ENCODE measurements around the gene GALNT9. TPM values are rescaled to one million over a fixed set of nuclear protein-coding genes. Genes with fewer than 3 reads are reported as not detected.
"Not testable (repeated sequence)": the region's sequence is repeated elsewhere in the genome, so short reads cannot be mapped to it uniquely, and the experiment has no call there.

GALNT9 gene
- total and polyA plus RNA-seq, 5 experiments from 2014 or later, result not detected

DNA sequence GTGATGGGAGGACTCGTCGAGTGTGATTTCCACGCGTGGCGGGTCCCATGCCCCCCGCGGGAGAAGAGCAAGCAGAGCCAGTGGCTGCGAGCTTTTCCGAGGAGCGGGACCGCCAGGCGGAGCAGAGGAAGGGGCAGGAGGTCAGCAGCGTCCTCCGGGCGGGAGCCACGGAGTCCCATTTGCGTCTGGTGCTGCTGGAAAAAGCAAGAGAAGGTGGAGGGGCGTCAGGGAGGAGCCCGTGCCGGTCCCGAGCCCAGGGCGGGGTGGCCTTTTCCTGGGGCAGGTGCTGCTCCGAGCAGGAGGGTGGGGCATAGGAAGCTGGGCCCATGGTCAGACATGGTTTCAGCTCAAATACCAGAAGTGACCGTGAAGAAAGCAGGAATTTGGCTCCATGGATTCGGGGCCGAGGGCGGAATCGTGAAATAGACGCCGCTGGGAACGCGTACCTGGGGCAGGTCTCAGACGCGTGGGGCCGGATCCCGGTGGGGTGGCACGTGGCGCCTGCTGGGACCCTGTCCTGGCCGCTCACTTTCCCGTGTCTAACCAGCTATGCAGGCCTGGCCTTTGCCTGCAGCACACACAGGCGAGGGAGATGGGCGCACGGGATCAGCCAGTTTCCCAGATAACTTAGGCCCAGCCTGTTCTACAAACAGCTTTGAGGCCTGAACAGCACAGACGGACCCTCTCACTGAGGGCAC lies 60.0 kb downstream of the GALNT9 start:
- no peak overlapping the region for H3K27ac Mint-ChIP-seq
- POLR2A ChIA-PET, result no interaction called here
- DNase-seq (no peak), ATAC-seq (no peak)
- no peak overlapping the region for H3K4me3 Mint-ChIP-seq
- H3K27me3 Mint-ChIP-seq, result peaks cover 2 to 12% (median 5%) of the 10 kb centered on the region in 5 donors
- no peaks in the 10 kb centered on the region for H3K9me3 Mint-ChIP-seq
- peaks cover 0 to 2% (median 0%) of the 10 kb centered on the region in 4 donors for H3K4me1 Mint-ChIP-seq
- H3K36me3 Mint-ChIP-seq, result no peaks in the 10 kb centered on the region

DNA sequence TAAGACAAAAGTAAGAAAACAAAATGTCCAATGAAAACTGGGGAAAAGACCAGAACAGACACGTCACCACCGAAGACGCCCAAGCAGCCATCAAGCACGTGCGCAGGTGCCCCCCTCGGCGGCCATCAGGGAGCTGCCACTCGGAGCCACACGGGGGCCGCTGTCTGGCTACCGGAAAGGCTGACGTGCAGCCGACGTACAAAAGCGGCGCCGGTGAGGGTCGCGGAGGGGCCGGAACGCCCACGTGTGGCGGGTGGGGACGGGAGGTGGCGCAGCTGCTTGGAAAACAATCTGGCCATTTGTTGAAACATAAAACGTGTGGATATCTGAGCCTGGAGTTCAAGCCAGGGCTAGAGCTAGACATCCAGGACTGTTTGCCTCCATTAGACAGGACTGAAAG lies 60.7 kb downstream of the GALNT9 start:
- Mint-ChIP-seq H3K27ac (no peak overlapping the region), H3K4me3 (no peak overlapping the region), H3K36me3 (no peaks in the 10 kb centered on the region), H3K27me3 (peaks cover 2 to 11% (median 5%) of the 10 kb centered on the region in 5 donors), H3K4me1 (peaks cover 0 to 2% (median 0%) of the 10 kb centered on the region in 4 donors), H3K9me3 (no peaks in the 10 kb centered on the region)
- ATAC-seq (no peak), DNase-seq (no peak)
- POLR2A ChIA-PET, result no interaction called here

DNA sequence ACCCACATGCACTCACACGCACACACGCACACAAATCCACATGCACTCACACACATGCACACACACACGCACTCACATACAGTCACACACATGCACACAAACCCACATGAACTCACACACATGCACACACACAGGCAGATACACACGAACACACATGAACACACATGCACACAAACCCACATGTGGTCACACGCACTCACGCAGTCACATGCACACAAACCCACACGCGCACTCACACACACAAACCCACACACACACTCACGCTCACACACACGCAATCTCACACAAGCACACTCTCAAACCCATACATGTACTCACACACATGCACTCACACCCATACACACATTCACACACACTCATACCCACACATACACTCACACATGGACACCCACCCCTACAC lies 61.5 kb downstream of the GALNT9 start:
- H3K36me3 Mint-ChIP-seq, result no peaks in the 10 kb centered on the region
- H3K4me3 Mint-ChIP-seq, result no peak overlapping the region
- H3K4me1 Mint-ChIP-seq, result peaks cover 0 to 2% (median 0%) of the 10 kb centered on the region in 4 donors
- H3K27me3 Mint-ChIP-seq, result peaks cover 2 to 10% (median 4%) of the 10 kb centered on the region in 5 donors
- POLR2A ChIA-PET, result no interaction called here
- no peaks in the 10 kb centered on the region for H3K9me3 Mint-ChIP-seq
- no peak overlapping the region for H3K27ac Mint-ChIP-seq
- no peak for ATAC-seq
- DNase-seq, result no peak

DNA sequence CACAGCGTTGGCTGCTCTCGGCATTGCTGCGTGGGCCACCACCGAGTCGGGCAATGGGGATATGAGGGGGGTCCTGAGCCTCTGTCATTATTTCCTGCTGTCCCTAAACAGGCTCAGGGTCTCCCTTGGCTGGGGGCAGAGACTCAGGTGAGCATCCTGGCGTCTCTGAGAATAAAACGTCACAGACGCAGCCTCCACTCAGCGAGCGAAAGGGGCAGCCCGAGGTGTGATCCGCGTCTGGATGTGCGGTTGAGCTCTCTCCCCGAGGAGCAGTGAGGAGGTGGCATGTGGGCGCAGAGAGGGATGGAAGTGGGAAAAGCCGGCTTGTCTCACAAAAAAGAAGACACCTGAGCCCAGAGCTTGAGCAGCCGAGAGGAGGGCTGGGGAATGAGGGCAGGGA lies 62.6 kb downstream of the GALNT9 start:
- Mint-ChIP-seq H3K36me3 (no peaks in the 10 kb centered on the region), H3K4me3 (no peak overlapping the region), H3K9me3 (no peaks in the 10 kb centered on the region), H3K4me1 (peaks cover 0 to 2% (median under 1%) of the 10 kb centered on the region in 4 donors), H3K27ac (no peak overlapping the region), H3K27me3 (peaks cover 0 to 10% (median 8%) of the 10 kb centered on the region in 5 donors)
- POLR2A ChIA-PET, result no interaction called here
- ATAC-seq (no peak), DNase-seq (no peak)

DNA sequence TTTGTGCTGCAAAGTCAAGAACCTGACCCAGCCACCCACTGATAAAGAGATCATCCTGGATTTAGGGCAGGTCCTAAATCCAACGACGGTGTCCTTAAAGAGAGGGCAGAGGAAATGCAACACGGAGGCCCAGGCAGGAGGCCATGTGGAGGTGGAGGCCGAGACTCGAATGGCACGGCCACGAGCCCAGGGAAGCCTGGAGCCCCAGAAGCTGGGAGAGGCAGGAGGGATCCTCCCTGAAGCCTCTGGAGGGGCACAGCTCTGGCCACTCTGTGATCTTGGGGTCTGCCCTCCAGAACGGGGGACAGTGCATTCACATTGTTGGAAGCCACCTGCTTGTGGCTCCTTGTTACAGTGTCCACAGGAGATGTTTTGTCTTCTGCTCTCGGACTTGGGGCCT lies 63.0 kb downstream of the GALNT9 start:
- Mint-ChIP-seq H3K36me3 (no peaks in the 10 kb centered on the region), H3K27ac (peak overlapping the region in 1 of 10 donors; percentile 46), H3K27me3 (peaks cover 0 to 10% (median 8%) of the 10 kb centered on the region in 5 donors), H3K4me3 (no peak overlapping the region), H3K9me3 (no peaks in the 10 kb centered on the region), H3K4me1 (peaks cover 0 to 2% (median under 1%) of the 10 kb centered on the region in 4 donors)
- no peak for DNase-seq
- POLR2A ChIA-PET, result no interaction called here
- ATAC-seq, result no peak

DNA sequence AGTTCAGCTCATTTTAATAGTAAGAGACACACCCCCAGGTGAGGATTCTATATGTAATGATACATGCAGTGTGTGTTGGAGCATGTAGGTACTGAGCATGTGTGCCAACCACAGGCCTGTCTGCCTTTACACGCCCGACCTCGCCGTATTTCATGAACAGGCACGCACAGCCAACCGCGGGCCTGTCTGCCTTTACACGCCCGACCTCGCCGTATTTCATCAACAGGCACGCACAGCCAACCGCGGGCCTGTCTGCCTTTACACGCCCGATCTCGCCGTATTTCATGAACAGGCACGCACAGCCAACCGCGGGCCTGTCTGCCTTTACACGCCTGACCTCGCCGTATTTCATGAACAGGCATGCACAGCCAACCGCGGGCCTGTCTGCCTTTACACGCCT lies 63.6 kb downstream of the GALNT9 start:
- Mint-ChIP-seq H3K27me3 (peaks cover 0 to 10% (median 9%) of the 10 kb centered on the region in 5 donors), H3K27ac (peak overlapping the region in 1 of 10 donors; percentile 46)
- ATAC-seq, POLR2A ChIA-PET, DNase-seq, H3K4me1 Mint-ChIP-seq, H3K9me3 Mint-ChIP-seq, H3K36me3 Mint-ChIP-seq, H3K4me3 Mint-ChIP-seq: not testable (repeated sequence)

DNA sequence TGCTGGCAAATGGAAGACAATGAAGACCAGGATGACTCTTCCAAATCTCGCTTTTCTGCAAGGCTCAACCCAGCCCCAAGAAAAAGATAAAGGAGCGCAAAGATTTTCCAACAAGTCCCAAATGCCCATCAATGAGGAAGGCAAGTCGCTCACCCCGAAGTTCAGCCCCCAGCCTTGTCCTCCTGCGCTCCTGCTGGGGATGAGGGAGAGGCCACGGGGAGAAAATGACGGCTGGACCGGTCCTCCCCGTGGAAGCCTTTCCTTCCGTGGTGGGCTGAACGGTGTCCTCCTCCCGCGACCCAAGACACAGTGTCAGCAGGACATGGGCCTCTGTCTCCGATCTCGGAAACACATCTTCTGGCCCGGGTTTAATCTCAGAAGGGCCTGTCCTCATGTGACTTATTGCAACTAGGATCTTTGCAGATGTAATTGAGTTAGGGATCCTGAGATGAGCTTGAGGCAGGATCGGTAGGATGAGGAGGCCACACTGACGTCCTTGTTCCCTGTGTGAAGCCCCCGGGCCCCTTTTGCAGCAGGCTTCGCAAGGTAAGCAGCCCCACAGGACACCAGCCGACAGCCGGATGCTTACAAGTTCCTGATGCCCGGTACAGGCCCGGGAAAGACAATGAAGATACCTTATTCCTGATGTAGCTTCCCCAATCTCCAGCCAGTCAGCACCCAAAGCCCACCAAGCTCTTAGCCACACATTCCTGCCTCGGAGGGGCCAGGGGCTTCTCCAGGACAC lies 64.2 kb downstream of the GALNT9 start:
- POLR2A ChIA-PET, result no interaction called here
- Mint-ChIP-seq H3K27me3 (peaks cover 0 to 10% (median 4%) of the 10 kb centered on the region in 5 donors), H3K27ac (no peak overlapping the region), H3K4me3 (no peak overlapping the region), H3K36me3 (no peaks in the 10 kb centered on the region), H3K9me3 (no peaks in the 10 kb centered on the region), H3K4me1 (peaks cover 0 to 4% (median under 1%) of the 10 kb centered on the region in 4 donors)
- DNase-seq, result no peak
- ATAC-seq, result no peak

DNA sequence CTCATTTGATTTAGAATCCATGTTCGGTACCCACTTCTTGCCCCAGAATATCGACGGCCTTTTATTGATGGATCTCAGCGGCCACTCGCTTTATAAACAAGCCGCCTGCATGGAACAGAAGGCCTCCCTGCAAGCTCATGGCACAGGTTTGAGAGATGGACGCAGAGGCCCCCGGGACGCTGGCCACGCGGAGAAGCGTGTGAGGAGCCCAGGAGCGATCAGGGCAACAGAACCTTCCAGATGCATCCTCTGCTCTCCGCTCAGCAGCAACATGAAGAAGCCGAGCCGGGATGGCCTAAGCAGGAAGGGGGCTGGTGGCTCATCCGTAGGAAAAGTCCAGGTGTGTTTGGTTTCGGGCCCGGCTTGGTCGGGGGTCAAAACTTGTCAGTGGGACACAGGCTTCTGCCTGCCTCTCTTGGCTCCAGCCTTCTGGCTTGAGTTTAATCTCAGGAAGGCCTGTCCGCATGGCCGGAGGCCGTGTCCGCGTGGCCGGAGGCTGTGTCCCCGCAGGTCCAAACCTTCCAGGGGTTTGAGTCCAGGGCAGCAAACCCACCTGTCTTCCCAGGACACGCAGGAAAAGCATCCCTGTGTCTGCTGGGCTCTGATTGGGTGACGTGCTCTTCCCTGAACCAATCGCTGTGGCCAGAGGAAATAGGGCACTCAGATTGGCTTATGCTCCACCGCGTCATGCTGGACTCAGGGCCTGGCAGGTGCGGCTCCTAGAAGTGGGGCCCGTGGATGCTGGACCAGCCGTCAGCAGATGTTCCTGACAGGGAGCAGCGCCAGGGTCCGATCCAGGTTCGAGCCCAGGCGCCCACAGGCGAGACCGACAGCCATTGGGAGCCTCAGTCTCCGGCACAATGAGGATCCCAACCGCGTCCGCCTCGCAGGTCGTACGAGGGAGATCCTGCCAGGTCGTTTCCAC lies 65.0 kb downstream of the GALNT9 start:
- Mint-ChIP-seq H3K9me3 (no peaks in the 10 kb centered on the region), H3K27ac (no peak overlapping the region), H3K4me1 (peaks cover 0 to 4% (median under 1%) of the 10 kb centered on the region in 4 donors), H3K36me3 (no peaks in the 10 kb centered on the region), H3K27me3 (peaks cover 0 to 10% (median 4%) of the 10 kb centered on the region in 5 donors), H3K4me3 (no peak overlapping the region)
- no peak for ATAC-seq
- no peak for DNase-seq
- POLR2A ChIA-PET, result no interaction called here

DNA sequence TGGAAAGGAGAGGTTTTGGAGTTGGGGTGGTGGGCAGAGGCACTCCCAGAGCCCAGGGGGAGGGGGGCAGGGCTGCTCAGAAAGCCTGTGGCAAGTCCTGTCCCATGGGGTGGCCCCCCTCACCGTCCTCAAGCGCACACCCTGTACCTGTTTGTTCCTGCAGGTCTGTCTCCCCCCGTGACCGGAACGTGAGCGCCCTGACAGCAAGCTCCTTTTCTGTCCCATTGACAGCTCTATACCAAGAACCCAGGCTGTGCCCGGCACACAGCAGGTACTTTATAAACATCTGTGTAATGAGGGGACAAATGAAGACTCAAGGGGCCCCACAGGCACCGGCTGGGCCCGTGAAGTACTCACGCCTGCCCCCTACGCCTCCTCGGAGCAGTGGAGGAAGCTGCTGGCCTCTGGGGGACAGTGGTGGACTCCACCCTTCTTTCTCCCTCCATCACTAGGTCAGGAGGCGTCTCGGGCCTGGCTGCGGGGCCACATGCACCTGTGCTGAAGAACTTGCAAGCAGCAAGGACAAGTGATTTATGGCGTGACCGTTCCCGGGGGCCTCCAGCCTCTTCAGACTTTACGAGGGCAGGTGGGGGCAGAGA lies 65.8 kb downstream of the GALNT9 start:
- Mint-ChIP-seq H3K27ac (peak overlapping the region in 1 of 10 donors; percentile 5), H3K36me3 (no peaks in the 10 kb centered on the region), H3K9me3 (no peaks in the 10 kb centered on the region), H3K4me1 (peaks cover 0 to 6% (median under 1%) of the 10 kb centered on the region in 4 donors), H3K27me3 (peaks cover 0 to 11% (median 4%) of the 10 kb centered on the region in 5 donors), H3K4me3 (no peak overlapping the region)
- DNase-seq (no peak), ATAC-seq (no peak)
- POLR2A ChIA-PET, result no interaction called here

DNA sequence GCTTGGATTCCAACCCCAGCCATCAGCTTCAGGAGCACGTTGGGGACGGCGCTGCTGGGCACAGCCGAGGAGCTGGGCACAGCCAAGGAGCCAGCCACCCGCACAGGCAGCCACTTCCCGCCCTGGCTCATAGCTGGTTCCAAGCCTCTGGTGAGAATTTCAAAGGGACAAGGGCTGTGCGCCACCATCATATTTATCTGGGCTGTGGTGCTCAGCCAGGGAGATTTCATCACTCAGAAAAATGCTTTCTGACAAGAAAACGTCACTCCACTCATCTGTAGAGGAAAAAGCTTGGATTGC lies 66.4 kb downstream of the GALNT9 start:
- ATAC-seq, result no peak
- POLR2A ChIA-PET, result no interaction called here
- Mint-ChIP-seq H3K36me3 (no peaks in the 10 kb centered on the region), H3K4me1 (peaks cover 0 to 6% (median under 1%) of the 10 kb centered on the region in 4 donors), H3K27ac (no peak overlapping the region), H3K27me3 (peaks cover 0 to 16% (median 9%) of the 10 kb centered on the region in 5 donors), H3K4me3 (no peak overlapping the region), H3K9me3 (no peaks in the 10 kb centered on the region)
- no peak for DNase-seq

DNA sequence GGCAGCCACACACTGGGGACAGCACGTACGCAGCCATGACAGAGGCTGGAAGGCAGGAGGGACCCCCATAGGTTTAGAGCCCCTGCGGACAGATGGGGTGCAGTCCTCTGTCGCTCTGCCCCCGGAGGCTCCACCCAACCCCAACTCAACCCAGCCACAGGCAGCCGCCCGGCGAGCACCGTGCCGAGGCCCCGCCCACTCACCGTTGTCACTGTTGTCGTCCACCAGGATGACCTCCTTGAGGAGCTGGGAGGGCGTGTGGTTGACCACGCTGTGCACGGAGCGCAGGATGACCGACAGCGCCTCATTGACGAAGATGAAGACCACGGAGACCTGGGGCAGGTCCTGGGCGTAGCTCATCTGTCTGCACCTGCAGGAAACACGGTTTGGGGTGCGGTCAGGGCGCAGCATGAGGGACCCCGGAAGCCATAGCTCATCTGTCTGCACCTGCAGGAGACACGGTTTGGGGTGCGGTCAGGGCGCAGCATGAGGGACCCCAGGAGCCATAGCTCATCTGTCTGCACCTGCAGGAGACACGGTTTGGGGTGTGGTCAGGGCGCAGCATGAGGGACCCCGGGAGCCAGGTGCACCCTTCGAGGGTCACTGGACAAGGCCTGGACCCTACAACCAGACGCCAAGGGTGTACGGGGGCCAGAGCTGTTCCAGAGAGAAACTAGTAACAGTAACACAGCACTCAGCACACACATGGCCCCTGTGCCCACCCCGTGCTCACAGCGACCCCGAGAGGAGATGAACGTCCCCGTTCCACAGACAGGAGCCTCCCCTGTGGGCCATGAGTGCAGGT lies 66.9 kb downstream of the GALNT9 start:
- H3K4me3 Mint-ChIP-seq, result no peak overlapping the region
- ATAC-seq, result no peak
- H3K4me1 Mint-ChIP-seq, result peaks cover 0 to 6% (median under 1%) of the 10 kb centered on the region in 4 donors
- H3K36me3 Mint-ChIP-seq, result no peaks in the 10 kb centered on the region
- H3K9me3 Mint-ChIP-seq, result no peaks in the 10 kb centered on the region
- H3K27ac Mint-ChIP-seq, result no peak overlapping the region
- DNase-seq, result no peak
- H3K27me3 Mint-ChIP-seq, result peaks cover 0 to 19% (median 10%) of the 10 kb centered on the region in 5 donors
- POLR2A ChIA-PET, result no interaction called here

Data from naive thymus-derived CD8-positive, alpha-beta T cell (primary cell).